Stimulated activated effector memory CD8-positive, alpha-beta T cell treated with anti-CD3 and anti-CD28 coated beads, Interleukin-12 subunit alpha, Interleukin-12 subunit beta, amount 100 ng/mL, for 72 hours (primary cell): ENCODE results near the gene KRT17.

Experiments
- ATAC-seq: fragments of 150-1000 bp; cut with Tn5 transposase; 2 replicates; pipeline ENCODE4 v1.10.0; 2021
- DNase-seq, 2 donors: peaks; one replicate each; pipeline ENCODE4 v3.0.0; 2021 to 2022; ENCODE audit warnings: low spot score in 2 of 2
- H3K27ac Mint-ChIP-seq: one replicate; pipeline ENCODE4 v1.8.0; 2022; ENCODE audit warnings: mild to moderate bottlenecking, mixed read lengths
- H3K36me3 Mint-ChIP-seq: one replicate; pipeline ENCODE4 v1.8.0; 2022; ENCODE audit warnings: mild to moderate bottlenecking, mixed read lengths
- H3K4me1 Mint-ChIP-seq: one replicate; pipeline ENCODE4 v1.8.0; 2022; ENCODE audit warnings: mixed read lengths
- H3K4me3 Mint-ChIP-seq: one replicate; pipeline ENCODE4 v1.8.0; 2022; ENCODE audit warnings: mild to moderate bottlenecking, mixed read lengths
- H3K9me3 Mint-ChIP-seq: one replicate; pipeline ENCODE4 v1.8.0; 2022; ENCODE audit warnings: mixed read lengths

KRT17 gene

GRCh38 chr17:41624208-41625101, at the start of gene KRT17:
Gene KRT17 (minus strand): TSS chr17:41624575. CDS start chr17:41624509, 66 bp downstream.
- no peak for ATAC-seq
- H3K4me3 Mint-ChIP-seq: no peak within 1 kb of the TSS

GRCh38 chr17:41672153-41672552, 47.8 kb upstream of the KRT17 start:
- peak; percentile 59 for ATAC-seq
- H3K9me3 Mint-ChIP-seq: no peaks in the 10 kb centered on the region

More at GRCh38 chr17:41624208-41625101, at the start of gene KRT17:
- Mint-ChIP-seq H3K27ac (no peak within 1 kb of the TSS), H3K4me1 (peaks cover 6% of the 10 kb centered on the region), H3K36me3 (no peaks in the 10 kb centered on the region), H3K9me3 (no peaks in the 10 kb centered on the region)
- DNase-seq: no peak

GRCh38 chr17:41667280-41668041, 43.1 kb upstream of the KRT17 start:
- Mint-ChIP-seq H3K9me3 (no peaks in the 10 kb centered on the region), H3K36me3 (peaks cover 12% of the 10 kb centered on the region), H3K27ac (peak overlapping the region; percentile 93), H3K4me3 (peak overlapping the region; percentile 83), H3K4me1 (peaks cover 51% of the 10 kb centered on the region)
- ATAC-seq (no peak), DNase-seq (no peak)

More at GRCh38 chr17:41672153-41672552, 47.8 kb upstream of the KRT17 start:
- DNase-seq: no peak
- no peak overlapping the region for H3K27ac Mint-ChIP-seq
- no peak overlapping the region for H3K4me3 Mint-ChIP-seq
- no peaks in the 10 kb centered on the region for H3K36me3 Mint-ChIP-seq
- H3K4me1 Mint-ChIP-seq: peaks cover 38% of the 10 kb centered on the region

- DNase-seq (peak; percentile 87 to 95), ATAC-seq (peak; percentile 72)
- peaks cover 47% of the 10 kb centered on the region for H3K4me1 Mint-ChIP-seq
- no peaks in the 10 kb centered on the region for H3K9me3 Mint-ChIP-seq
- peak overlapping the region; percentile 83 for H3K4me3 Mint-ChIP-seq
- peak overlapping the region; percentile 93 for H3K27ac Mint-ChIP-seq
- H3K36me3 Mint-ChIP-seq: peaks cover 12% of the 10 kb centered on the region
These were observed 42.4 kb upstream of the KRT17 start for GRCh38 chr17:41666708-41667279.

- H3K9me3 Mint-ChIP-seq: no peaks in the 10 kb centered on the region
- ATAC-seq (peak; percentile 66), DNase-seq (no peak)
- H3K36me3 Mint-ChIP-seq: peaks cover 12% of the 10 kb centered on the region
- peaks cover 47% of the 10 kb centered on the region for H3K4me1 Mint-ChIP-seq
- peak overlapping the region; percentile 93 for H3K27ac Mint-ChIP-seq
- H3K4me3 Mint-ChIP-seq: peak overlapping the region; percentile 83
These were observed 41.9 kb upstream of the KRT17 start for GRCh38 chr17:41666237-41666641.

- peak overlapping the region; percentile 93 for H3K27ac Mint-ChIP-seq
These were observed 41.3 kb upstream of the KRT17 start for GRCh38 chr17:41665566-41666236.

GRCh38 chr17:41664587-41665565, 40.5 kb upstream of the KRT17 start:
- peak overlapping the region; percentile 93 for H3K27ac Mint-ChIP-seq
- ATAC-seq (no peak), DNase-seq (no peak)
- peak overlapping the region; percentile 83 for H3K4me3 Mint-ChIP-seq
- peaks cover 12% of the 10 kb centered on the region for H3K36me3 Mint-ChIP-seq
- H3K4me1 Mint-ChIP-seq: peaks cover 41% of the 10 kb centered on the region
- H3K9me3 Mint-ChIP-seq: no peaks in the 10 kb centered on the region

More at GRCh38 chr17:41665566-41666236, 41.3 kb upstream of the KRT17 start:
- H3K9me3 Mint-ChIP-seq: no peaks in the 10 kb centered on the region
- ATAC-seq: peak; percentile 85
- H3K4me3 Mint-ChIP-seq: peak overlapping the region; percentile 83
- peak; percentile 94 to 95 for DNase-seq
- peaks cover 12% of the 10 kb centered on the region for H3K36me3 Mint-ChIP-seq
- peaks cover 47% of the 10 kb centered on the region for H3K4me1 Mint-ChIP-seq

GRCh38 chr17:41664172-41664457, 39.7 kb upstream of the KRT17 start:
- H3K4me3 Mint-ChIP-seq: no peak overlapping the region
- no peak for ATAC-seq
- H3K36me3 Mint-ChIP-seq: peaks cover 12% of the 10 kb centered on the region
- H3K9me3 Mint-ChIP-seq: no peaks in the 10 kb centered on the region
- H3K4me1 Mint-ChIP-seq: peaks cover 33% of the 10 kb centered on the region
- no peak for DNase-seq
- H3K27ac Mint-ChIP-seq: no peak overlapping the region

GRCh38 chr17:41663451-41664171, 39.2 kb upstream of the KRT17 start:
- H3K9me3 Mint-ChIP-seq: no peaks in the 10 kb centered on the region
- no peak overlapping the region for H3K27ac Mint-ChIP-seq
- H3K4me3 Mint-ChIP-seq: no peak overlapping the region
- ATAC-seq: no peak
- H3K36me3 Mint-ChIP-seq: peaks cover 12% of the 10 kb centered on the region
- H3K4me1 Mint-ChIP-seq: peaks cover 32% of the 10 kb centered on the region
- no peak for DNase-seq

GRCh38 chr17:41660221-41660711, 35.9 kb upstream of the KRT17 start:
- no peak overlapping the region for H3K27ac Mint-ChIP-seq
- no peak overlapping the region for H3K4me3 Mint-ChIP-seq
- no peaks in the 10 kb centered on the region for H3K9me3 Mint-ChIP-seq
- ATAC-seq (no peak), DNase-seq (no peak)
- H3K4me1 Mint-ChIP-seq: peaks cover 2% of the 10 kb centered on the region
- peaks cover 4% of the 10 kb centered on the region for H3K36me3 Mint-ChIP-seq

- no peak for ATAC-seq
These were observed 35.2 kb upstream of the KRT17 start for GRCh38 chr17:41659427-41660212.

GRCh38 chr17:41658846-41659245, 34.5 kb upstream of the KRT17 start:
- DNase-seq (no peak), ATAC-seq (no peak)
- Mint-ChIP-seq H3K4me3 (no peak overlapping the region), H3K36me3 (peaks cover 4% of the 10 kb centered on the region), H3K4me1 (no peaks in the 10 kb centered on the region), H3K9me3 (no peaks in the 10 kb centered on the region), H3K27ac (peak overlapping the region; percentile 69)

More at GRCh38 chr17:41659427-41660212, 35.2 kb upstream of the KRT17 start:
- no peak overlapping the region for H3K4me3 Mint-ChIP-seq
- H3K36me3 Mint-ChIP-seq: peaks cover 4% of the 10 kb centered on the region
- DNase-seq: no peak
- H3K9me3 Mint-ChIP-seq: no peaks in the 10 kb centered on the region
- H3K27ac Mint-ChIP-seq: peak overlapping the region; percentile 69
- H3K4me1 Mint-ChIP-seq: no peaks in the 10 kb centered on the region

GRCh38 chr17:41657936-41658335, 33.6 kb upstream of the KRT17 start:
- no peaks in the 10 kb centered on the region for H3K4me1 Mint-ChIP-seq

More at GRCh38 chr17:41657936-41658335, 33.6 kb upstream of the KRT17 start:
- no peaks in the 10 kb centered on the region for H3K36me3 Mint-ChIP-seq
- no peak overlapping the region for H3K27ac Mint-ChIP-seq
- DNase-seq: no peak
- no peaks in the 10 kb centered on the region for H3K9me3 Mint-ChIP-seq
- H3K4me3 Mint-ChIP-seq: no peak overlapping the region
- no peak for ATAC-seq
